SK-N-SH (cell line): ENCODE measurements around the gene POLR3C. TPM values are rescaled to one million over a fixed set of nuclear protein-coding genes. Genes with fewer than 3 reads are reported as not detected.

Source experiments
- CTCF ChIA-PET: fragments of 300-600, 350-600 bp; formaldehyde crosslinking; extraction: SDS; loops from one replicate; lab custom pipeline; 2021; lab: Yijun Ruan, JAX
- POLR2A ChIA-PET: fragments of 350-600 bp; sonication (Branson Sonifier 250); formaldehyde crosslinking; extraction: SDS; loops from one replicate; lab custom pipeline; 2020; ENCODE audit warnings: antibody characterized with exemption, inconsistent platforms; lab: Yijun Ruan, JAX
- DNase-seq: peaks from one replicate; pipeline ENCODE4 v3.0.0; 2012
- H2AFZ ChIP-seq: fragments of 200-600 bp; sonication (generic); 2 replicates; pipeline ENCODE4 v1.8.1; 2016; ENCODE audit warnings: antibody characterized with exemption, mild to moderate bottlenecking, low read depth
- H3F3A ChIP-seq: fragments of 200-600 bp; sonication (generic); replicated peaks from 2 replicates; pipeline ENCODE3; 2016; ENCODE audit warnings: antibody characterized with exemption, mild to moderate bottlenecking; ENCODE audit not compliant: insufficient read depth
- H3K27ac ChIP-seq, 2 experiments: fragments of 200-500 bp in 1 of 2; fragments of 200-600 bp in 1 of 2; sonication (Bioruptor generic) in 1 of 2; sonication (generic), shearing (Covaris generic) in 1 of 2; 2 replicates each; pipeline versions ENCODE4 v1.5.1 to v1.6.1; 2014 to 2016; ENCODE audit warnings: low read depth in 2 of 2, inconsistent platforms in 1 of 2, low read length in 1 of 2, mild to moderate bottlenecking in 1 of 2, mixed read lengths in 1 of 2
- H3K27me3 ChIP-seq: fragments of 200-600 bp; sonication (generic), shearing (Covaris generic); 2 replicates; pipeline ENCODE4 v1.6.1; 2016; ENCODE audit warnings: mixed run types; ENCODE audit not compliant: insufficient read depth
- H3K36me3 ChIP-seq, 2 experiments: fragments of 200-500 bp in 1 of 2; fragments of 200-600 bp in 1 of 2; sonication (Bioruptor generic) in 1 of 2; sonication (generic) in 1 of 2; replicated peaks in 1 of 2; 2 replicates each; pipeline versions ENCODE3 to v1.5.1; 2014 to 2016; ENCODE audit warnings: low read length in 1 of 2, mild to moderate bottlenecking in 1 of 2; ENCODE audit not compliant: insufficient read depth in 2 of 2, control insufficient read depth in 1 of 2
- H3K4me1 ChIP-seq, 2 experiments: fragments of 200-500 bp in 1 of 2; fragments of 200-600 bp in 1 of 2; sonication (Bioruptor generic) in 1 of 2; sonication (generic), shearing (Covaris generic) in 1 of 2; 2 replicates each; pipeline versions ENCODE4 v1.5.1 to v1.6.1; 2014 to 2016; ENCODE audit warnings: low read depth in 1 of 2, low read length in 1 of 2, mixed run types in 1 of 2; ENCODE audit not compliant: insufficient read depth in 2 of 2, control insufficient read depth in 1 of 2
- H3K4me2 ChIP-seq: fragments of 200-600 bp; sonication (generic), shearing (Covaris generic); 2 replicates; pipeline ENCODE4 v1.6.1; 2017; ENCODE audit warnings: mixed run types
- H3K4me3 ChIP-seq, 2 experiments: fragments of 200-500 bp in 1 of 2; fragments of 200-600 bp in 1 of 2; sonication (Bioruptor generic) in 1 of 2; sonication (generic), shearing (Covaris generic) in 1 of 2; 2 replicates each; pipeline versions ENCODE4 v1.5.1 to v1.8.1; 2014 to 2016; ENCODE audit warnings: low read depth in 2 of 2, inconsistent platforms in 1 of 2, low read length in 1 of 2, mild to moderate bottlenecking in 1 of 2, mixed read lengths in 1 of 2, moderate library complexity in 1 of 2
- H3K79me2 ChIP-seq: fragments of 200-600 bp; sonication (generic); 2 replicates; pipeline ENCODE4 v1.8.1; 2017; ENCODE audit warnings: mild to moderate bottlenecking; ENCODE audit not compliant: insufficient read depth
- H3K9ac ChIP-seq: fragments of 200-600 bp; sonication (generic); 2 replicates; pipeline ENCODE4 v1.6.1; 2017; ENCODE audit warnings: mixed run types
- H3K9me2 ChIP-seq: fragments of 200-600 bp; sonication (generic); 2 replicates; pipeline ENCODE4 v1.6.1; 2017; ENCODE audit warnings: mixed run types
- H3K9me3 ChIP-seq: fragments of 200-600 bp; sonication (generic); 2 replicates; pipeline ENCODE4 v1.6.1; 2017; ENCODE audit warnings: mixed run types, mild to moderate bottlenecking, moderate library complexity
- H4K20me1 ChIP-seq: fragments of 200-600 bp; sonication (generic); 2 replicates; pipeline ENCODE4 v1.6.1; 2017; ENCODE audit warnings: mild to moderate bottlenecking, mixed run types; ENCODE audit not compliant: insufficient read depth
- CHD2 ChIP-seq: fragments of 150-350 bp; IDR thresholded peaks from 2 replicates; pipeline ENCODE4 v1.6.1; 2018; ENCODE audit warnings: low read length; ENCODE audit not compliant: partially characterized antibody
- CTCF ChIP-seq: fragments of 200-600 bp; sonication (generic); IDR thresholded peaks from 2 replicates; pipeline ENCODE4 v1.6.1; 2017; ENCODE audit warnings: antibody characterized with exemption, mild to moderate bottlenecking, moderate library complexity
- EP300 ChIP-seq, 2 experiments: IDR thresholded peaks; 2 replicates each; pipeline versions ENCODE4 v1.4.0 to v1.6.1; 2012; ENCODE audit warnings: borderline replicate concordance in 1 of 2, low read depth in 1 of 2, low read length in 1 of 2
- GABPA ChIP-seq: IDR thresholded peaks from 2 replicates; pipeline ENCODE4 v1.4.0; 2012; ENCODE audit warnings: low read depth, mild to moderate bottlenecking
- GATA2 ChIP-seq: sonication (generic); formaldehyde crosslinking; IDR thresholded peaks from 2 replicates; pipeline ENCODE4 v1.5.0; 2020; ENCODE audit warnings: mild to moderate bottlenecking, missing genetic modification reagents
- MAX ChIP-seq: IDR thresholded peaks from 2 replicates; pipeline ENCODE4 v1.4.0; 2012; ENCODE audit warnings: low read depth
- MEF2A ChIP-seq: IDR thresholded peaks from 2 replicates; pipeline ENCODE4 v1.4.0; 2012; ENCODE audit warnings: low read depth, borderline replicate concordance
- MXI1 ChIP-seq: IDR thresholded peaks from 2 replicates; pipeline ENCODE4 v1.6.1; 2012; ENCODE audit warnings: mild to moderate bottlenecking, low read depth, low read length, improper control_type of control experiment
- NFIC ChIP-seq: IDR thresholded peaks from 2 replicates; pipeline ENCODE4 v1.4.0; 2012; ENCODE audit warnings: borderline replicate concordance
- POLR2AphosphoS5 ChIP-seq: IDR thresholded peaks from 2 replicates; pipeline ENCODE4 v1.6.1; 2012; ENCODE audit warnings: low read depth, low read length
- RAD21 ChIP-seq: IDR thresholded peaks from 2 replicates; pipeline ENCODE4 v1.6.1; 2012; ENCODE audit warnings: mild to moderate bottlenecking, low read length
- REST ChIP-seq: IDR thresholded peaks from 2 replicates; pipeline ENCODE4 v1.6.1; 2012; ENCODE audit warnings: mild to moderate bottlenecking, low read depth, low read length, moderate library complexity
- SIN3A ChIP-seq: IDR thresholded peaks from 2 replicates; pipeline ENCODE4 v1.6.1; 2012; ENCODE audit warnings: low read depth, mild to moderate bottlenecking, low read length, moderate library complexity, borderline replicate concordance
- SMC3 ChIP-seq: IDR thresholded peaks from 2 replicates; pipeline ENCODE4 v1.6.1; 2012; ENCODE audit warnings: low read depth, low read length, improper control_type of control experiment
- TAF1 ChIP-seq: IDR thresholded peaks from 2 replicates; pipeline ENCODE4 v1.6.1; 2012; ENCODE audit warnings: low read depth, mild to moderate bottlenecking, low read length, moderate library complexity, borderline replicate concordance
- TCF12 ChIP-seq: IDR thresholded peaks from 2 replicates; pipeline ENCODE4 v1.4.0; 2012
- TEAD4 ChIP-seq: IDR thresholded peaks from 2 replicates; pipeline ENCODE4 v1.4.0; 2012; ENCODE audit warnings: mild to moderate bottlenecking, borderline replicate concordance; ENCODE audit not compliant: insufficient read depth
- USF2 ChIP-seq: fragments of 150-350 bp; IDR thresholded peaks from 2 replicates; pipeline ENCODE4 v1.6.1; 2017; ENCODE audit warnings: antibody characterized with exemption, low read length, low read depth, borderline replicate concordance
- YY1 ChIP-seq: IDR thresholded peaks from 2 replicates; pipeline ENCODE4 v1.4.0; 2012; ENCODE audit warnings: low read depth, mild to moderate bottlenecking
- ZBTB33 ChIP-seq: IDR thresholded peaks from 2 replicates; pipeline ENCODE4 v1.4.0; 2012; ENCODE audit warnings: low read depth, borderline replicate concordance
- WGBS: methylation state at CpG from one replicate; pipeline ENCODE4 v1.1.6; 2017; ENCODE audit warnings: low lambda C conversion rate; 5-methylcytosine and 5-hydroxymethylcytosine counted together
- polyA plus RNA-seq, 3 experiments: library from polyadenylated mRNA; depleted of rRNA; stranded (reverse); fragments of >200 nt; gene quantifications; 2 replicates each; pipeline ENCODE4 v1.2.3, GENCODE V29; 2012

POLR3C gene
- polyA plus RNA-seq, 1 of the 3 experiments (the other 2 are of a cell fraction) = 34.1 TPM

- Histone ChIP-seq H4K20me1 (no peaks in the 10 kb centered on the region), H3K79me2 (no peaks in the 10 kb centered on the region), H3K36me3 (peaks cover 33 to 59% of the 10 kb centered on the region in 2 experiments), H3K4me3 (peak within 1 kb of the TSS; percentile 60 to 68), H3K27me3 (no peaks in the 10 kb centered on the region), H3F3A (peaks cover 50% of the 10 kb centered on the region), H2AFZ (peak within 1 kb of the TSS; percentile 77), H3K9ac (peak within 1 kb of the TSS; percentile 73), H3K4me1 (peaks cover 3 to 14% of the 10 kb centered on the region in 2 experiments; a peak in 2 of 4 replicates), H3K9me2 (no peaks in the 10 kb centered on the region), H3K9me3 (no peaks in the 10 kb centered on the region), H3K4me2 (peak within 1 kb of the TSS; percentile 96), H3K27ac (peak within 1 kb of the TSS; percentile 49 to 73; a peak in 3 of 4 replicates)
- TF ChIP-seq POLR2AphosphoS5 (peak; percentile 51; the same call in 1 of the 2 replicates), SMC3 (peak; percentile 75), USF2 (no peak), YY1 (peak; percentile 80), ZBTB33 (no peak), NFIC (no peak), CHD2 (peak; percentile 41), REST (no peak), TEAD4 (0 out of 2 replicates have a peak, but pooled peaks have one; percentile 27), MXI1 (peak; percentile 55; the same call in 1 of the 2 replicates), GABPA (peak; percentile 10; the same call in 1 of the 2 replicates), RAD21 (peak; percentile 56), TCF12 (no peak), EP300 (IDR thresholded peaks at IDR 0.05; ENCODE audit: borderline replicate concordance in 1 of 2, low read depth in 1 of 2, low read length in 1 of 2) (0 out of 4 replicates have a peak, but pooled peaks of 1 of the 2 experiments have one; percentile 26), MEF2A (no peak), GATA2 (CRISPR knock-in tag) (no peak), CTCF (peak; percentile 97), MAX (peak; percentile 66; the same call in 1 of the 2 replicates), SIN3A (peak; percentile 75; the same call in 1 of the 2 replicates), TAF1 (peak; percentile 64)
- DNase-seq = peak; percentile 90
- CTCF ChIA-PET = interaction anchor here (0.6 to 5.7 kb wide), 41 partner anchors 9 to 247 kb away, joined by 3 to 162 read pairs (median 6); partner anchors contain the start of genes ANKRD34A, ANKRD35, HJV and ITGA10
- WGBS = 9% methylated on average over 37 of the region's 50 CpGs
- POLR2A ChIA-PET = interaction anchor here (0.7 to 5.6 kb wide), 3 partner anchors 13 to 81 kb away, joined by 3 to 66 read pairs (median 4); partner anchors contain the start of genes PIAS3, POLR3C, RBM8A and RNF115
Measured at GRCh38 chr1:145845514-145846161, 21.6 kb downstream of the POLR3C start, which contains the start of gene NUDT17. NUDT17 (plus strand) TSS chr1:145845630; CDS start chr1:145845641, 11 bp downstream.
